GM12801 (cell line): ENCODE results near the gene MARS1.

Experiments
- CTCF ChIP-seq: IDR thresholded peaks from one replicate; pipeline ENCODE4 v1.5.1; 2011; ENCODE audit warnings: control low read depth; ENCODE audit not compliant: insufficient read length; ENCODE audit errors: extremely low read depth

Gene MARS1

GRCh38 chr12:57528176-57528575 lies 40.3 kb downstream of the MARS1 start:
- no peak for TF ChIP-seq CTCF

GRCh38 chr12:57528831-57529555 lies 41.1 kb downstream of the MARS1 start:
- TF ChIP-seq CTCF = no peak

GRCh38 chr12:57529831-57530230 lies 42.0 kb downstream of the MARS1 start:
- TF ChIP-seq CTCF = no peak

- TF ChIP-seq CTCF = no peak
Measured at GRCh38 chr12:57530396-57531142, 42.7 kb downstream of the MARS1 start.

- TF ChIP-seq CTCF = no peak
Measured at GRCh38 chr12:57531836-57532235, 44.0 kb downstream of the MARS1 start.

- no peak for TF ChIP-seq CTCF
Measured at GRCh38 chr12:57533108-57533507, 45.2 kb downstream of the MARS1 start.

GRCh38 chr12:57534250-57534649 lies 46.4 kb downstream of the MARS1 start:
- TF ChIP-seq CTCF = no peak
